Tibial artery (tissue), 4 donors: ENCODE measurements around the gene KCNG1.

Experiments
- DNase-seq, 2 donors: peaks; one replicate each; pipeline ENCODE4 v3.0.0-alpha.2; 2019
- H3K27ac ChIP-seq, 2 donors: fragments of 200-600 bp; sonication (generic) in 1 of 2; 1 replicate in 1 of 2; 2 replicates in 1 of 2; pipeline ENCODE4 v1.5.1; 2018 to 2019; ENCODE audit warnings: mild to moderate bottlenecking in 1 of 2
- H3K27me3 ChIP-seq, 2 donors: fragments of 200-600 bp; sonication (generic) in 1 of 2; one replicate each; pipeline versions ENCODE4 v1.5.1 to v1.6.0; 2016 to 2019
- H3K36me3 ChIP-seq, 3 donors: fragments of 200-600 bp; sonication (generic) in 2 of 3; one replicate each; pipeline ENCODE4 v1.5.1; 2016 to 2019; ENCODE audit warnings: mild to moderate bottlenecking in 2 of 3
- H3K4me1 ChIP-seq, 4 donors: fragments of 200-600 bp; sonication (generic) in 2 of 4; 1 replicate in 3 of 4; 2 replicates in 1 of 4; pipeline ENCODE4 v1.5.1; 2016 to 2019
- H3K4me3 ChIP-seq, 2 donors: fragments of 200-600 bp; sonication (generic) in 1 of 2; 1 replicate in 1 of 2; 2 replicates in 1 of 2; pipeline ENCODE4 v1.5.1; 2018 to 2019; ENCODE audit warnings: mild to moderate bottlenecking in 2 of 2
- H3K9me3 ChIP-seq, 3 donors: fragments of 200-600 bp; sonication (generic) in 1 of 3; one replicate each; pipeline ENCODE4 v1.5.1; 2016 to 2019
- intact Hi-C: fragments of 100-400 bp; cut with DNase I; formaldehyde crosslinking; loops from one replicate; pipeline ENCODE4 v1.15.0; 2023; ENCODE audit warnings: low total_unique reads
- TF ChIP-seq, protein P1 (sequence below), 2 experiments: fragments of 200-600 bp in 1 of 2; fragments of 450-650 bp in 1 of 2; IDR thresholded peaks; one replicate each; pipeline ENCODE4 v1.5.1; 2017 to 2019; ENCODE audit warnings: antibody characterized with exemption in 2 of 2, mild to moderate bottlenecking in 1 of 2, moderate library complexity in 1 of 2

KCNG1 gene

DNA sequence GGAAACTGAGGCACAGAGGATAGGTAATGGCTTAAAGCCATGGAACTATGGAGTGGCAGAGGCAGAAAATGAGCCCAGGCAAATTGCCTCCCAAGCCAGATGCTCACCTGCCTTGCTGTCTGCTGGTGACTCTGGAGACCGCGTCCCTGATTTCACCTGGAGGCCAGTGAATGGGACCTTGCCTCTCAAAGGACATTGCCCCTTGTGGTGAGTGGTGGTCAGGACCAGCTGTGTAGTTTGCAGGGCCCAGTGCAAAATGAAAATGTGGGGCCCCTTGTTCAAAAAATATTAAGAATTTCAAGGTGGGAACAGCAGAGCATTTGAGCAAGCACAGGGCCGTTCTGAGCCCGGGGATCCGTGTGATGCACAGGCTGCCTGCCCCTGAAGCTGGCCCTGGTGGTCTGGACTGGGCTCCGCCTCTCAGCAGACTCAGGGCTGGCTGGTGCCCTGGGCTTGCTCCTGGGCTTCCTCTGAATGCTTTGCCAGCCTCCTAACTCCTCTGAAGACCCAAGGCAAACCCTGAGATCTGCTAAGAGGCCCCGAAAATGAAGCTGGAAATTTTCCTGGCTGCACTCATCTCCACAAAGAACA, 19.8 kb upstream of the KCNG1 start:
- TF ChIP-seq, protein P1, sequence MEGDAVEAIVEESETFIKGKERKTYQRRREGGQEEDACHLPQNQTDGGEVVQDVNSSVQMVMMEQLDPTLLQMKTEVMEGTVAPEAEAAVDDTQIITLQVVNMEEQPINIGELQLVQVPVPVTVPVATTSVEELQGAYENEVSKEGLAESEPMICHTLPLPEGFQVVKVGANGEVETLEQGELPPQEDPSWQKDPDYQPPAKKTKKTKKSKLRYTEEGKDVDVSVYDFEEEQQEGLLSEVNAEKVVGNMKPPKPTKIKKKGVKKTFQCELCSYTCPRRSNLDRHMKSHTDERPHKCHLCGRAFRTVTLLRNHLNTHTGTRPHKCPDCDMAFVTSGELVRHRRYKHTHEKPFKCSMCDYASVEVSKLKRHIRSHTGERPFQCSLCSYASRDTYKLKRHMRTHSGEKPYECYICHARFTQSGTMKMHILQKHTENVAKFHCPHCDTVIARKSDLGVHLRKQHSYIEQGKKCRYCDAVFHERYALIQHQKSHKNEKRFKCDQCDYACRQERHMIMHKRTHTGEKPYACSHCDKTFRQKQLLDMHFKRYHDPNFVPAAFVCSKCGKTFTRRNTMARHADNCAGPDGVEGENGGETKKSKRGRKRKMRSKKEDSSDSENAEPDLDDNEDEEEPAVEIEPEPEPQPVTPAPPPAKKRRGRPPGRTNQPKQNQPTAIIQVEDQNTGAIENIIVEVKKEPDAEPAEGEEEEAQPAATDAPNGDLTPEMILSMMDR (IDR thresholded peaks at IDR 0.05): no peak
- DNase-seq: no peak

DNA sequence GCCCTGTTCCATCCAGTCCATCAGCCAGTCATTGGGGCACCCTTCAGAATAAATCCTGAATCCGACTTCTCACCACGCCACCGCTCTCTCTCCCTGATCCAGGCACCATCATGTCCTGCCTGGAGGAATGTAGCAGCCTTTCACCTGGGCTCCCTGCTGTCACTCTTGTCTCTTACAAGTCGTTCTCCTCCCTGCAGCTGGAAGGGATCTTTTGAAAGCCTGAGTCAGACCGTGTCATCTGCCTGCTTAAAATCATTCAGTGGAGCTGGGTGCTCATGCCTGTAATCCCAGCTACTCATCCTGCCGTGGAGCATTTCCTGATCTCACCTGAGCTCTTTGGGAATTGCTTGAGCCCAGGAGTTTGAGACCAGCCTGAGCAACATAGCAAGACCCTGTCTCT, 19.2 kb upstream of the KCNG1 start:
- TF ChIP-seq, protein P1 (IDR thresholded peaks at IDR 0.05): no peak
- intact Hi-C loops: loop anchor here (10.0 kb wide), 1 partner anchor 193 kb away; no protein-coding TSS in a partner anchor
- no peak overlapping the region for H3K27ac ChIP-seq
- H3K9me3 ChIP-seq: peaks cover 0 to 5% (median 5%) of the 10 kb centered on the region in 3 donors
- H3K4me1 ChIP-seq: no peaks in the 10 kb centered on the region
- no peak overlapping the region for H3K4me3 ChIP-seq
- H3K36me3 ChIP-seq: no peaks in the 10 kb centered on the region
- peaks cover 0 to 34% of the 10 kb centered on the region in 2 donors for H3K27me3 ChIP-seq
- no peak for DNase-seq

More for the DNA sequence above, 19.8 kb upstream of the KCNG1 start:
- Histone ChIP-seq H3K4me1 (no peaks in the 10 kb centered on the region), H3K4me3 (no peak overlapping the region), H3K9me3 (peaks cover 0 to 5% (median 5%) of the 10 kb centered on the region in 3 donors), H3K36me3 (no peaks in the 10 kb centered on the region), H3K27me3 (peaks cover 0 to 28% of the 10 kb centered on the region in 2 donors), H3K27ac (no peak overlapping the region)
- intact Hi-C loops: loop anchor here (10.0 kb wide), 1 partner anchor 192 kb away; no protein-coding TSS in a partner anchor

DNA sequence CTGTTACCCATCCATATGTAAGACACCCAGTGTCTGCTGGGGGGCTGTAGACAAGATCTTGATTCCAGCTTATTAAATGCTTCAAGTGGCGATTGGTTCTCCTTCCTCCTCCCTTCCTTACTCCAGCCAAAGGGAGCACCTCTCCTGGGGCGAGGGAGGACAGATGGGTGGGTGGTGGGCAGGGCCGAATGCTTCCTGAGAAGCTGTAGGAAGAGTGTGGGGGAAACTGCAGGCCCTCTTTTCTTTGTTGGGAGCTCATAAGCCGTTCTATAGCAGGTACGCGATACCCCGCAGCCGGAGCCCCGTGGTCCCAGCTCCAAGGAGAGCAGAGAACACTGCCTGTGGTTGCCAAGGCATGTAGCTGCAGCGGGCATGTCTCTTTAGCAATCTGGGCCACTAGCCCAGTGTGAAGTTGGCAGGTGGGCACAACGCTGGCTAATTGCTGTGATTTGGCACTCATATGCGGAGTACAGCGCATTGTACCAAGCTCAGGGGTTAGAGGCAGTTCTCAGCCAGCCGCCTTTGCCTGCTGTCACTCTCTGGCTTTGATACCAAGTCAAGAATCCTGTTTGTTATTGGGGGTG, 14.7 kb upstream of the KCNG1 start:
- intact Hi-C loops: no loop called here
- Histone ChIP-seq H3K27me3 (peaks cover 0 to 51% of the 10 kb centered on the region in 2 donors), H3K4me3 (no peak overlapping the region), H3K9me3 (no peaks in the 10 kb centered on the region), H3K27ac (no peak overlapping the region), H3K4me1 (no peaks in the 10 kb centered on the region), H3K36me3 (no peaks in the 10 kb centered on the region)
- DNase-seq: no peak
- TF ChIP-seq, protein P1 (IDR thresholded peaks at IDR 0.05): no peak

DNA sequence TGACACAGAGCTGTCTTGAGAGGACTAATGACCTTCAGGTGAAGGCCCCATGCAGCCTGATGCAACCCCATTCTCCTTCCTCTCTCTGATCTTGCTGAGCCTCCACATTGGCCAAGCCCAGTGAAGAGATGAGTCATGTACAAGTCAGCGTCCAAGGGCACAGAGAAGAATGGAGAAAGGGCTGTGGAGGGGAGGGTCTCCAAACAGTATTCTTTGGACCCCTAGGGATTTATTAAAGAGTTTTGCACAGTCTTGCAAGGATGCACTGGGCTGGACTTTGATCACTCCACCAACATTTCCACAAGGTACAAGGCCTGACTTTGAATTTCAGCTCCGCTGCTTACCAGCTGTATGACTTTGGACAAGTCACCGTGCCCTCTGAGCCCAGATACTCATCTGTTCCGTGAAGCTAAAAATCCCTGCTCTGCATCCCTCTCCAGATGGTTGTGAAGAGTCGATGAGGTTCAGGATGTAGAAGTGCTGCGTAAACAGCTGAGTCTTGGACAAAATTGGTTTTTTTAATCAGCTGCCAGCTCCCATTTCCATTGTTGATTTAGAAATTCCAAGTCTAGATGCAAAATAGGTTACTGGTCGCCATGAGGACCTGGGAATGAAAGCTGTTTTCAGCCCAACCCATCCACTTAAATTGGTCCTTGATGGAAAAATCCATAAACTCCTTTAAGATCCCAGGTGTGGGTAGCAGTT, 14.1 kb upstream of the KCNG1 start:
- Histone ChIP-seq H3K4me1 (no peaks in the 10 kb centered on the region), H3K36me3 (no peaks in the 10 kb centered on the region), H3K4me3 (no peak overlapping the region), H3K27ac (no peak overlapping the region), H3K9me3 (no peaks in the 10 kb centered on the region), H3K27me3 (peaks cover 0 to 55% of the 10 kb centered on the region in 2 donors)
- no peak for DNase-seq
- TF ChIP-seq, protein P1 (IDR thresholded peaks at IDR 0.05): no peak
- intact Hi-C loops: no loop called here

DNA sequence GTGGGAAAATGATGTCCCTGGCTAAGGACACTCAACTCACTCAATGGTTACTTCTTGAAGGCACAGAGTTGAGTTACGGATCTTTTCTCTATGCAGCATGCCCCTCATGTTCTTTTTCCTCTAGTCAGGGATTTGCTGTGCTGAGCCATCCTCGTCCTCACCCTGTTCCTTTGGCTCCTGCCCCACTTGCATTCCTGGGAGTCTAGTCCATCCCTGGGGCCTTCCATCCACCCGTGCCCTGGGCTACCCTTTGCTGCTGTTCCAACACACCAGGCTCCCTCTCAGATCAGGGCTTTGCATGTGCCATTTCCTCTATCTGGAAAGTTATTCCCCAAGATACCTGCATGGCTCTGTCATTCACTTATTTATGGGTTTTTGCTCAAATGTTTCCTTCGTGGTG, 13.3 kb upstream of the KCNG1 start:
- no peak overlapping the region for H3K27ac ChIP-seq
- H3K4me3 ChIP-seq: no peak overlapping the region
- H3K9me3 ChIP-seq: no peaks in the 10 kb centered on the region
- H3K36me3 ChIP-seq: no peaks in the 10 kb centered on the region
- TF ChIP-seq, protein P1 (IDR thresholded peaks at IDR 0.05): no peak
- no peak for DNase-seq
- intact Hi-C loops: no loop called here
- H3K27me3 ChIP-seq: peaks cover 0 to 55% of the 10 kb centered on the region in 2 donors
- H3K4me1 ChIP-seq: no peaks in the 10 kb centered on the region
